ENCODE data around the gene PAQR9. TPM values are rescaled to one million over a fixed set of nuclear protein-coding genes. Genes with fewer than 3 reads are reported as not detected.

Gene PAQR9
- total RNA-seq, 5 donors from 2014 or later (not counting 1 experiment from before 2014, with no cell fraction given) = not detected

DNA sequence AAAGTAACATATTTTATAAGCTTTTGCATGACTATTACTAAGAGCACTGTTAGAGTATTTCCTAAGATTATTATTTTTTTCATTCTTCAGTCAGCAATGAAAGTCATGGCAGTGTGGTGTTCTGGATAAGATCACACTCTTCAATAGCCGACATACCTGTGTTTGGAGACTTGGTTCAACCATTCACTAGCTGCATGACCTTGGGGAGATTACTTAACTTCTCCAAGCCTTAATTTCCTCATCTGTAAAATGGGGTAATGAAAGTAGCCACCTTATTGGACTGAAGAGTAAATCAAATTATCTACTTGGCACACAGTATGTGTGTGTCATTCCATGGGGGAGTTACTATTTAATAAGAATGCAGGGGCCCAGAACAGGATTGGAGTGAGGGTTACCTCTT is 50.0 kb downstream of the PAQR9 start:
- Histone ChIP-seq H3K9me3 (no peaks in the 10 kb centered on the region), H3K36me3 (ENCODE audit: control insufficient read depth in 2 of 2, extremely low read depth in 1 of 2, insufficient read depth in 1 of 2, low read length in 1 of 2) (no peaks in the 10 kb centered on the region), H3K27me3 (replicated peaks in 1 of 2; ENCODE audit: control insufficient read depth in 2 of 2, extremely low read depth in 1 of 2, insufficient read depth in 2 of 2, low read length in 1 of 2) (peaks cover 0 to 6% of the 10 kb centered on the region in 2 experiments), H3K4me1 (ENCODE audit: control insufficient read depth in 1 of 2, extremely low read depth in 1 of 2, insufficient read depth in 2 of 2, low read length in 2 of 2) (no peaks in the 10 kb centered on the region), H3K27ac (ENCODE audit: low read length) (no peak overlapping the region), H3K4me3 (ENCODE audit: control insufficient read depth in 1 of 2, extremely low read depth in 1 of 2, low read length in 1 of 2) (no peak overlapping the region)
- H3K27ac Mint-ChIP-seq = no peak overlapping the region
- ChIA-PET POLR2A (no interaction called here), CTCF (interaction anchor here in 1 of 2 donors (0.5 kb wide), 1 partner anchor 11 kb away, joined by 3 read pairs; no protein-coding TSS in a partner anchor)
- peaks cover 0 to 4% (median 0%) of the 10 kb centered on the region in 3 donors for H3K9me3 Mint-ChIP-seq
- no CpG with 5 or more reads among the region's 1 CpG for WGBS (ENCODE audit: insufficient coverage)
- ATAC-seq (replicated peaks in 1 of 4) (no peak), DNase-seq (no peak)
- H3K27me3 Mint-ChIP-seq = peaks cover 10 to 22% of the 10 kb centered on the region in 2 donors
- H3K4me3 Mint-ChIP-seq = no peak overlapping the region
- no peaks in the 10 kb centered on the region for H3K4me1 Mint-ChIP-seq
- H3K36me3 Mint-ChIP-seq = no peaks in the 10 kb centered on the region

DNA sequence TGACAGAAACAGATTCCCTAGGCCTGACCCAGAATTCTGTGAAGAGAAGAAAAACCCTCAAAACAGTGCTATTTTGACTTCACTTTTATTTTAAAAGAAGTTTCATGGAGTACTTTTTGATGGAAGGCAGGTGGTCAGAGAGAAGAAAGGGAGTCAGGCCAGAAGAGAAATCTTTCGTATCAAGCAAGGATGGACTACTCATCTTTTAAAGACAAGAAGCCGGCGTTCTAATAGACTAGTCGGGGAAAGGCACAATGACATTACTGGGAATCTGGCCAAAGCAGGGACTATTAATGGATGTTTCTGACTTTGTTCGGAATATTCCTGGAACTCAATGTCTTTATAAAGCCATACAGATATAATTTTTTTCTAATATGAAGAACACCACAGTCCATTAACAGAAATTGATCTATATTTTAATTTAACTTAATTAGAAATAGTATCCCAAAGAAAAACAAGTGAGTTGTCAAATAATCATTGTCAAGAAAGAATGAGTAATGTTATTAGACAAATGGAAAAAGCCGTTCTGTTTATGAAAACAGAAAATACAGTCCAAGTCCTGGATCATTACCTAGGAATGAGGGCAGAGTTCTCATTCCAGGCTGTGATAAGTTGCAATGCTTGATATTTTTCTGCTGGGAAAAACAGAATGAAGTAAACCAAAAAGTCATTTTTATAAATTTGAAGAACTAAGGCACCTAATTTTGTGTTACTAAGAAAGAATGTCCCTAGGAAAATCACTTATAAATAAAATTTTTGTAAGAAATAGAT is 50.9 kb downstream of the PAQR9 start:
- Histone ChIP-seq H3K27ac (ENCODE audit: low read length) (no peak overlapping the region), H3K27me3 (replicated peaks in 1 of 2; ENCODE audit: control insufficient read depth in 2 of 2, extremely low read depth in 1 of 2, insufficient read depth in 2 of 2, low read length in 1 of 2) (peaks cover 0 to 6% of the 10 kb centered on the region in 2 experiments), H3K4me1 (ENCODE audit: control insufficient read depth in 1 of 2, extremely low read depth in 1 of 2, insufficient read depth in 2 of 2, low read length in 2 of 2) (no peaks in the 10 kb centered on the region), H3K4me3 (ENCODE audit: control insufficient read depth in 1 of 2, extremely low read depth in 1 of 2, low read length in 1 of 2) (no peak overlapping the region), H3K9me3 (no peaks in the 10 kb centered on the region), H3K36me3 (ENCODE audit: control insufficient read depth in 2 of 2, extremely low read depth in 1 of 2, insufficient read depth in 1 of 2, low read length in 1 of 2) (no peaks in the 10 kb centered on the region)
- ChIA-PET CTCF (interaction anchor here in 1 of 2 donors (0.5 kb wide), 1 partner anchor 10 kb away, joined by 3 read pairs; no protein-coding TSS in a partner anchor), POLR2A (no interaction called here)
- DNase-seq (no peak), ATAC-seq (replicated peaks in 1 of 4) (no peak)
- 100% methylated on average over 1 of the region's 6 CpGs for WGBS (ENCODE audit: insufficient coverage)
- Mint-ChIP-seq H3K4me3 (no peak overlapping the region), H3K4me1 (no peaks in the 10 kb centered on the region), H3K27me3 (peaks cover 12 to 30% of the 10 kb centered on the region in 2 donors), H3K27ac (no peak overlapping the region), H3K9me3 (peaks cover 0 to 4% (median 0%) of the 10 kb centered on the region in 3 donors), H3K36me3 (no peaks in the 10 kb centered on the region)

Other genes starting within 250 kb of the PAQR9 start
- 1 to 10 TPM; 3.9 to 7.5 (median 4.4) TPM for gene TRPC1, start 239.6 kb downstream of the PAQR9 start, total RNA-seq
- gene PCOLCE2, start 74.6 kb downstream of the PAQR9 start, total RNA-seq = not detected
- 100 to 1,000 TPM; 113 to 164 (median 122) TPM for gene U2SURP, start 37.9 kb upstream of the PAQR9 start, total RNA-seq
- 1 to 10 TPM; 1.7 to 5.6 (median 4.4) TPM for gene CHST2, start 156.1 kb upstream of the PAQR9 start, total RNA-seq

Measured in T-cell (primary cell).